ENCODE measurements around the gene GFPT1. TPM values are rescaled to one million over a fixed set of nuclear protein-coding genes. Genes with fewer than 3 reads are reported as not detected.
"Not testable (repeated sequence)": the region's sequence is repeated elsewhere in the genome, so short reads cannot be mapped to it uniquely, and the experiment has no call there.

The GFPT1 gene
- total RNA-seq, 1 experiment from 2014 or later: 20.7 TPM

DNA sequence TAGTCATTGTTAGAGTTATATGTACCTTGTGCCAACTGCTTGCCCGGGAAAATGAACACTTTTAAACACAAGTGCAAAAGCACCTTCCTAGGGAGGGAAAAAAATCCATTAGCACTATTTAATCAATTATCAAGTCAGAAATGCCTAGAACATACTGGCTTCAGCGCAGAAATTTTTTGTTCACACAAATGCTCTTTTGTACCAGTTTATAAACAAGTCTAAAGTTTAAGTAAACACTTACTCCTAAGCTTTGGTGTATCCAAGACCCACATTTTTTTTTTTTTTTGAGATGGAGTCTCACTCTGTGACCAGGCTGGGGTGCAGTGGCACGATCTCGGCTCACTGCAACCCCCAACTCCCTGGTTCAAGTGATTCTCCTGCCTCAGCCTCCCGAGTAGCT is 30.6 kb downstream of the GFPT1 start:
- ATAC-seq (no peak), DNase-seq (no peak)
- no TSS peak for BruUV-seq (replicated peaks)
- no peak overlapping the region for H3K27ac ChIP-seq (ENCODE audit: low read length)
- H3F3A ChIP-seq (ENCODE audit: low read length, unreplicated experiment): no peaks in the 10 kb centered on the region
- POLR2A ChIA-PET (ENCODE audit: unreplicated experiment): no interaction called here
- peaks cover 37% of the 10 kb centered on the region for H3K36me3 ChIP-seq (ENCODE audit: low read depth, low read length)
- H3K4me3 ChIP-seq (ENCODE audit: low read length): no peak overlapping the region
- H3K9ac ChIP-seq (ENCODE audit: low read length): no peak overlapping the region
- TF ChIP-seq, protein P1, sequence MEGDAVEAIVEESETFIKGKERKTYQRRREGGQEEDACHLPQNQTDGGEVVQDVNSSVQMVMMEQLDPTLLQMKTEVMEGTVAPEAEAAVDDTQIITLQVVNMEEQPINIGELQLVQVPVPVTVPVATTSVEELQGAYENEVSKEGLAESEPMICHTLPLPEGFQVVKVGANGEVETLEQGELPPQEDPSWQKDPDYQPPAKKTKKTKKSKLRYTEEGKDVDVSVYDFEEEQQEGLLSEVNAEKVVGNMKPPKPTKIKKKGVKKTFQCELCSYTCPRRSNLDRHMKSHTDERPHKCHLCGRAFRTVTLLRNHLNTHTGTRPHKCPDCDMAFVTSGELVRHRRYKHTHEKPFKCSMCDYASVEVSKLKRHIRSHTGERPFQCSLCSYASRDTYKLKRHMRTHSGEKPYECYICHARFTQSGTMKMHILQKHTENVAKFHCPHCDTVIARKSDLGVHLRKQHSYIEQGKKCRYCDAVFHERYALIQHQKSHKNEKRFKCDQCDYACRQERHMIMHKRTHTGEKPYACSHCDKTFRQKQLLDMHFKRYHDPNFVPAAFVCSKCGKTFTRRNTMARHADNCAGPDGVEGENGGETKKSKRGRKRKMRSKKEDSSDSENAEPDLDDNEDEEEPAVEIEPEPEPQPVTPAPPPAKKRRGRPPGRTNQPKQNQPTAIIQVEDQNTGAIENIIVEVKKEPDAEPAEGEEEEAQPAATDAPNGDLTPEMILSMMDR (conservative IDR thresholded peaks at IDR 0.05; ENCODE audit: low read depth, low read length): no peak
- no peak for TF ChIP-seq EZH2phosphoT487 (IDR thresholded peaks at IDR 0.05; ENCODE audit: borderline replicate concordance, low read length)
- no peak for TF ChIP-seq EZH2 (IDR thresholded peaks at IDR 0.05; ENCODE audit: low read length, unreplicated experiment)
- no peaks in the 10 kb centered on the region for H3K4me1 ChIP-seq (ENCODE audit: insufficient read depth, low read length)
- CTCF ChIA-PET: no interaction called here
- no peak overlapping the region for H2AFZ ChIP-seq (ENCODE audit: low read length)
- H3K27me3 ChIP-seq (ENCODE audit: low read length): no peaks in the 10 kb centered on the region
- H4K20me1 ChIP-seq (ENCODE audit: low read length): no peaks in the 10 kb centered on the region
- intact Hi-C loops (cut with micrococcal nuclease): no loop called here
- no peaks in the 10 kb centered on the region for H3K9me2 ChIP-seq (replicated peaks; ENCODE audit: low read length)
- H3K4me2 ChIP-seq (ENCODE audit: low read length): no peak overlapping the region
- H3K79me2 ChIP-seq (ENCODE audit: low read length): no peaks in the 10 kb centered on the region
- H3K9me3 ChIP-seq (ENCODE audit: low read length): no peaks in the 10 kb centered on the region

DNA sequence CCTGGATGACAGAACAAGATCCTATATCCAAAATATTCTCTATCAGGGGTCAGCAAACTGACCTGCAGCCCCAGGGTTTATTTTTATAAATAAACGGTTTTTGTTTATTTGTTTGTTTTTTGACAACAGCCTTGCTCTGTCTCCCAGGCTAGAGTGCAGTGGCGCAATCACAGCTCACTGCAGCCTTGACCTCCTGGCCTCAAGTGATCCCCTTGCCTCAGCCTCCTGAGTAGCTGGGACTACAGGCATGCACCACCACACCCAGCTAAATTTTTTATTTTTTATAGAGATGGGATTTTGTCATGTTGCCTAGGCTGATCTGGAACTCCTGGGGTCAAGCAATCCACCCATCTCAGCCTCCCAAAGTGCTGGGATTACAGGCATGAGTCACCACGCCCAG is 32.1 kb downstream of the GFPT1 start:
- H3K9ac ChIP-seq (ENCODE audit: low read length); CTCF ChIA-PET; intact Hi-C loops (cut with micrococcal nuclease); H2AFZ ChIP-seq (ENCODE audit: low read length); H3K9me3 ChIP-seq (ENCODE audit: low read length); H3K27ac ChIP-seq (ENCODE audit: low read length); H3K4me3 ChIP-seq (ENCODE audit: low read length); H3K27me3 ChIP-seq (ENCODE audit: low read length); DNase-seq; H3K4me2 ChIP-seq (ENCODE audit: low read length); H4K20me1 ChIP-seq (ENCODE audit: low read length); H3F3A ChIP-seq (ENCODE audit: low read length, unreplicated experiment); BruUV-seq (replicated peaks); ATAC-seq; POLR2A ChIA-PET (ENCODE audit: unreplicated experiment); H3K79me2 ChIP-seq (ENCODE audit: low read length); H3K4me1 ChIP-seq (ENCODE audit: insufficient read depth, low read length); H3K9me2 ChIP-seq (replicated peaks; ENCODE audit: low read length): not testable (repeated sequence)
- H3K36me3 ChIP-seq (ENCODE audit: low read depth, low read length): peaks cover 32% of the 10 kb centered on the region

DNA sequence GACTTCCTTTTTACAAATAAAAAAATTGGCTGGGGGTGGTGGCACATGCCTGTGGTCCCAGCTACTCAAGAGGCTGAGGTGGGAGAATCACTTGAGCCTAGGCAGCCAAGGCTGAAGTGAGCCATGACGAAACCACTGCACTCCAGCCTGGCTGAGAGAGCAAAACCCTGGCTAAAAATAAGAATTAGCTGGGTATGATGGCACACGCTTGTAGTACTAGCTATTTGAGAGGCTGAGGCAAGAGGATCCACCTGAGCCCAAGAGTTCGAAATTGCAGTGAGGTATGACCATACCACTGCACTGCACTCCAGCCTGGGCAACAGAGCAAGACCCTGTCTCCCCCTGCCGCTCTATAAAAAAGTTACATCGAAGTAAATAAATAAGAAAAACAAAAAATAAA is 33.7 kb downstream of the GFPT1 start:
- intact Hi-C loops (cut with micrococcal nuclease): no loop called here
- H3K27me3 ChIP-seq (ENCODE audit: low read length): no peaks in the 10 kb centered on the region
- H3F3A ChIP-seq (ENCODE audit: low read length, unreplicated experiment): no peaks in the 10 kb centered on the region
- H2AFZ ChIP-seq (ENCODE audit: low read length): no peak overlapping the region
- H3K9me3 ChIP-seq (ENCODE audit: low read length): no peaks in the 10 kb centered on the region
- H3K9ac ChIP-seq (ENCODE audit: low read length): no peak overlapping the region
- CTCF ChIA-PET: no interaction called here
- TF ChIP-seq, protein P1 (conservative IDR thresholded peaks at IDR 0.05; ENCODE audit: low read depth, low read length): no peak
- no peak for TF ChIP-seq EZH2 (IDR thresholded peaks at IDR 0.05; ENCODE audit: low read length, unreplicated experiment)
- no peak for TF ChIP-seq EZH2phosphoT487 (IDR thresholded peaks at IDR 0.05; ENCODE audit: borderline replicate concordance, low read length)
- no peak overlapping the region for H3K4me3 ChIP-seq (ENCODE audit: low read length)
- H3K9me2 ChIP-seq (replicated peaks; ENCODE audit: low read length): no peaks in the 10 kb centered on the region
- no peaks in the 10 kb centered on the region for H3K79me2 ChIP-seq (ENCODE audit: low read length)
- POLR2A ChIA-PET (ENCODE audit: unreplicated experiment): no interaction called here
- DNase-seq (no peak), ATAC-seq (no peak)
- H4K20me1 ChIP-seq (ENCODE audit: low read length): no peaks in the 10 kb centered on the region
- BruUV-seq (replicated peaks): no TSS peak
- H3K36me3 ChIP-seq (ENCODE audit: low read depth, low read length): peaks cover 36% of the 10 kb centered on the region
- H3K27ac ChIP-seq (ENCODE audit: low read length): no peak overlapping the region
- H3K4me1 ChIP-seq (ENCODE audit: insufficient read depth, low read length): no peaks in the 10 kb centered on the region
- H3K4me2 ChIP-seq (ENCODE audit: low read length): no peak overlapping the region
